Measurements from ENCODE around the gene ASTN2. TPM values are rescaled to one million over a fixed set of nuclear protein-coding genes. Genes with fewer than 3 reads are reported as not detected.

ASTN2 gene
- total and polyA plus RNA-seq, 10 of the 15 experiments (the other 5 are each of a cell fraction or from before 2014, with no cell fraction given) = 1.4 to 15.7 (median 7.0) TPM

GRCh38 chr9:117304549-117304948 is 110.3 kb downstream of the ASTN2 start:
- DNase-seq (ENCODE audit: low read depth, low spot score) (no peak), FAIRE-seq (no peak), ATAC-seq (no peak)
- ChIA-PET POLR2A (no interaction called here), RAD21 (ENCODE audit: unreplicated experiment) (no interaction called here), CTCF (no interaction called here), SMC1A (ENCODE audit: uncharacterized antibody, unreplicated experiment) (no interaction called here)
- H3K36me3 ChIP-seq (ENCODE audit: control insufficient read depth in 2 of 2, insufficient read depth in 2 of 2, low read length in 1 of 2) = no peaks in the 10 kb centered on the region
- H3K27me3 ChIP-seq (replicated peaks in 1 of 2; ENCODE audit: control insufficient read depth in 2 of 2, insufficient read depth in 2 of 2, low read length in 1 of 2) = no peaks in the 10 kb centered on the region; a peak in 1 of 4 replicates
- H2AFZ ChIP-seq (ENCODE audit: control insufficient read depth, low read depth, low read length) = no peak overlapping the region
- TF ChIP-seq ZNF687 (IDR thresholded peaks at IDR 0.05) (no peak), MAX (IDR thresholded peaks at IDR 0.05; ENCODE audit: low read depth, low read length) (no peak), PAX8 (IDR thresholded peaks at IDR 0.05) (no peak), RAD21 (IDR thresholded peaks at IDR 0.05; ENCODE audit: insufficient read depth, low read depth, low read length) (no peak), ZNF622 (IDR thresholded peaks at IDR 0.05) (no peak), HDAC2 (IDR thresholded peaks at IDR 0.05) (no peak), JUNB (IDR thresholded peaks at IDR 0.05) (no peak), MYB (IDR thresholded peaks at IDR 0.05; ENCODE audit: borderline replicate concordance, low read depth, low read length) (no peak), ZBED1 (IDR thresholded peaks at IDR 0.05; ENCODE audit: borderline replicate concordance) (no peak), PRDM15 (CRISPR knock-in tag; IDR thresholded peaks at IDR 0.05) (no peak), RBBP5 (conservative IDR thresholded peaks at IDR 0.05) (no peak), SPI1 (IDR thresholded peaks at IDR 0.05; ENCODE audit: borderline replicate concordance, insufficient read depth, low read depth, low read length) (no peak)
- TF ChIP-seq, protein P1, sequence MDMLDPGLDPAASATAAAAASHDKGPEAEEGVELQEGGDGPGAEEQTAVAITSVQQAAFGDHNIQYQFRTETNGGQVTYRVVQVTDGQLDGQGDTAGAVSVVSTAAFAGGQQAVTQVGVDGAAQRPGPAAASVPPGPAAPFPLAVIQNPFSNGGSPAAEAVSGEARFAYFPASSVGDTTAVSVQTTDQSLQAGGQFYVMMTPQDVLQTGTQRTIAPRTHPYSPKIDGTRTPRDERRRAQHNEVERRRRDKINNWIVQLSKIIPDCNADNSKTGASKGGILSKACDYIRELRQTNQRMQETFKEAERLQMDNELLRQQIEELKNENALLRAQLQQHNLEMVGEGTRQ (IDR thresholded peaks at IDR 0.05; ENCODE audit: borderline replicate concordance, low read depth, low read length) = no peak
- TF ChIP-seq, protein P2, sequence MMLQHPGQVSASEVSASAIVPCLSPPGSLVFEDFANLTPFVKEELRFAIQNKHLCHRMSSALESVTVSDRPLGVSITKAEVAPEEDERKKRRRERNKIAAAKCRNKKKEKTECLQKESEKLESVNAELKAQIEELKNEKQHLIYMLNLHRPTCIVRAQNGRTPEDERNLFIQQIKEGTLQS (IDR thresholded peaks at IDR 0.05; ENCODE audit: borderline replicate concordance, extremely low read depth, low read depth, low read length) = no peak
- no peaks in the 10 kb centered on the region for H4K20me1 ChIP-seq (ENCODE audit: control insufficient read depth, insufficient read depth)
- in situ Hi-C loops (cut with MboI) (no loop called here), intact Hi-C loops (cut with micrococcal nuclease; ENCODE audit: unreplicated experiment) (no loop called here)
- 8% methylated on average over 5 of the region's 5 CpGs for WGBS (ENCODE audit: insufficient coverage, insufficient replicate concordance, low lambda C conversion rate, missing lambda C conversion rate)
- H3K27ac ChIP-seq (ENCODE audit: control insufficient read depth, insufficient read depth) = no peak overlapping the region
- no peaks in the 10 kb centered on the region for H3K79me2 ChIP-seq (ENCODE audit: control insufficient read depth, insufficient read depth, low read length)
- H3K4me2 ChIP-seq (ENCODE audit: control insufficient read depth, insufficient read depth) = no peak overlapping the region
- no peaks in the 10 kb centered on the region for H3K4me1 ChIP-seq (ENCODE audit: control insufficient read depth, insufficient read depth, low read length)
- no peak overlapping the region for H3K9ac ChIP-seq (ENCODE audit: control insufficient read depth, insufficient read depth, low read length)
- H3K4me3 ChIP-seq = no peak overlapping the region
- no peaks in the 10 kb centered on the region for H3K9me3 ChIP-seq (replicated peaks; ENCODE audit: control insufficient read depth, insufficient read depth, low read length)
- BruUV-seq (replicated peaks) = no TSS peak
